SJCRH30 (cell line): Measurements from ENCODE around the gene SDHAF2. TPM values are rescaled to one million over a fixed set of nuclear protein-coding genes. Genes with fewer than 3 reads are reported as not detected.
"Not testable (repeated sequence)": the region's sequence is repeated elsewhere in the genome, so short reads cannot be mapped to it uniquely, and the experiment has no call there.

Experiments used
- DNase-seq, 2 experiments: peaks; one replicate each; pipeline ENCODE4 v3.0.0-alpha.2; 2015 to 2020
- H3K27ac ChIP-seq: fragments of 250-450 bp; sonication (Bioruptor Pico); 2 replicates; pipeline ENCODE4 v1.5.1; 2020; ENCODE audit warnings: mild to moderate bottlenecking, moderate library complexity
- H3K27me3 ChIP-seq: fragments of 250-450 bp; sonication (Bioruptor Pico); 2 replicates; pipeline ENCODE4 v1.5.1; 2020; ENCODE audit warnings: mild to moderate bottlenecking, moderate library complexity
- H3K36me3 ChIP-seq: fragments of 250-450 bp; sonication (Bioruptor Pico); 2 replicates; pipeline ENCODE4 v1.5.1; 2020; ENCODE audit warnings: mild to moderate bottlenecking, moderate library complexity
- H3K4me1 ChIP-seq: fragments of 250-450 bp; sonication (Bioruptor Pico); 2 replicates; pipeline ENCODE4 v1.5.1; 2020; ENCODE audit warnings: mild to moderate bottlenecking, moderate library complexity
- H3K4me3 ChIP-seq: fragments of 250-450 bp; sonication (Bioruptor Pico); 2 replicates; pipeline ENCODE4 v1.5.1; 2020; ENCODE audit warnings: mild to moderate bottlenecking, moderate library complexity
- H3K9me3 ChIP-seq: fragments of 250-450 bp; sonication (Bioruptor Pico); replicated peaks from 2 replicates; pipeline ENCODE4 v1.5.1; 2020; ENCODE audit warnings: mild to moderate bottlenecking, moderate library complexity
- total RNA-seq: library from RNA; depleted of rRNA; stranded (reverse); fragments of >200 nt; shearing (Covaris generic); gene quantifications from 2 replicates; pipeline ENCODE4 v1.2.3, GENCODE V29; 2014; rRNA removed

SDHAF2 gene
- 42.6 and 50.0 TPM in 2 replicates for total RNA-seq

DNA sequence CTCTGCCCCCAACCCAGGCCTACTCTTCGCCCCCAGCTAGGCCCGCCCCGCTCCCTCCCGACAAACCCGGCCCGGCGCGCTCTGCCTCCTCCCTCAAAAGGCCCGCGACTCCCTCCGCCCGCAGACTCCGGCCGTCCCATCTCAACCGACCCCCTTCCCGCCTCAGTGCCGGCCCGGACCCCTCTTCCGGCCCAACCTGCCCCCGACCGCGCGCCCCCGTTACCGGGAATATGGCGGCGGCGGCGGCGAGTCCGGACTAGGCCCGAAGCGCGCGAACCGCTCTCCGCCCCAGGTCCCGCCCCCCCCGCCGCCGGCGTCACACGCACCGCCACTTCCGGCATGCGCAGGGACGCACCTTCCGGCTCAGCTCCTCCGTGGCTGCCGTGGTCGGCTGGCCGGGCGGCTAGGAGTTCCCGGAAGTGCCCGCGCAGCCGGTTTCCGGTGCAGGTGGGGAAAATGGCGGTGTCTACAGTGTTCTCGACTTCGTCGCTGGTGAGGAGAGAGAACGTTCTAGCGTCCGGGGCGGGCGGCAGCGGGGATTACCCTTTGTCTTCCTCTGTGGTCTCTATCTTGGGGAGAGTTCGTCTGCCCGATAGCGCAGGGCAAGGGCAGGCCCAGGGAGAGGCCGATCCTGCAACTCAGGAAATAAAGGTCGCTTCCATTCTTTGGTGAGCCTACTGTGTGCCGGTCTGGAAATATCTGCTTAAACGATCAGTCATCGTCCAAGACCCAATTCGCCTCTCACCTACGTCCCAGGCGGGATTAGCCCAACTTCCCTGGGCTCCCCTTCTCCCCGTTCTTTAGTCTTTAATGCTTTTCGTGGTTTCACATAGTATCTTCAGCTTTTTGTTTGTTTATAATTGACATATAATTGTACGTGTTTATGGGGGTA, at the start of gene SDHAF2, which contains the start of gene CPSF7:
Gene SDHAF2, plus strand, starts transcription at position 434 of the 892 bp plus-strand sequence. Its CDS starts 23 bp downstream, at position 457.
Gene CPSF7, minus strand, starts transcription at position 285 of the 892 bp plus-strand sequence. CDS start 740 bp downstream, outside the sequence.
- DNase-seq: peak; percentile 94 to 96
- H3K27me3 ChIP-seq: no peaks in the 10 kb centered on the region
- H3K36me3 ChIP-seq: peaks cover 38% of the 10 kb centered on the region
- no peaks in the 10 kb centered on the region for H3K4me1 ChIP-seq
- H3K9me3 ChIP-seq: no peaks in the 10 kb centered on the region
- peak within 1 kb of the TSS; percentile 99 for H3K27ac ChIP-seq
- H3K4me3 ChIP-seq: peak within 1 kb of the TSS; percentile 99

- Histone ChIP-seq H3K36me3 (peaks cover 3% of the 10 kb centered on the region; the same call in 1 of the 2 replicates), H3K4me3 (no peak overlapping the region), H3K27me3 (no peaks in the 10 kb centered on the region), H3K27ac (no peak overlapping the region), H3K4me1 (no peaks in the 10 kb centered on the region), H3K9me3 (no peaks in the 10 kb centered on the region)
- no peak for DNase-seq
Observed at GRCh38 chr11:61380884-61381283, 49.0 kb upstream of the SDHAF2 start.

- not testable (repeated sequence) for H3K4me3 ChIP-seq, H3K4me1 ChIP-seq, DNase-seq, H3K9me3 ChIP-seq, H3K27me3 ChIP-seq, H3K27ac ChIP-seq, H3K36me3 ChIP-seq
Observed at GRCh38 chr11:61383859-61384258, 46.1 kb upstream of the SDHAF2 start.

DNA sequence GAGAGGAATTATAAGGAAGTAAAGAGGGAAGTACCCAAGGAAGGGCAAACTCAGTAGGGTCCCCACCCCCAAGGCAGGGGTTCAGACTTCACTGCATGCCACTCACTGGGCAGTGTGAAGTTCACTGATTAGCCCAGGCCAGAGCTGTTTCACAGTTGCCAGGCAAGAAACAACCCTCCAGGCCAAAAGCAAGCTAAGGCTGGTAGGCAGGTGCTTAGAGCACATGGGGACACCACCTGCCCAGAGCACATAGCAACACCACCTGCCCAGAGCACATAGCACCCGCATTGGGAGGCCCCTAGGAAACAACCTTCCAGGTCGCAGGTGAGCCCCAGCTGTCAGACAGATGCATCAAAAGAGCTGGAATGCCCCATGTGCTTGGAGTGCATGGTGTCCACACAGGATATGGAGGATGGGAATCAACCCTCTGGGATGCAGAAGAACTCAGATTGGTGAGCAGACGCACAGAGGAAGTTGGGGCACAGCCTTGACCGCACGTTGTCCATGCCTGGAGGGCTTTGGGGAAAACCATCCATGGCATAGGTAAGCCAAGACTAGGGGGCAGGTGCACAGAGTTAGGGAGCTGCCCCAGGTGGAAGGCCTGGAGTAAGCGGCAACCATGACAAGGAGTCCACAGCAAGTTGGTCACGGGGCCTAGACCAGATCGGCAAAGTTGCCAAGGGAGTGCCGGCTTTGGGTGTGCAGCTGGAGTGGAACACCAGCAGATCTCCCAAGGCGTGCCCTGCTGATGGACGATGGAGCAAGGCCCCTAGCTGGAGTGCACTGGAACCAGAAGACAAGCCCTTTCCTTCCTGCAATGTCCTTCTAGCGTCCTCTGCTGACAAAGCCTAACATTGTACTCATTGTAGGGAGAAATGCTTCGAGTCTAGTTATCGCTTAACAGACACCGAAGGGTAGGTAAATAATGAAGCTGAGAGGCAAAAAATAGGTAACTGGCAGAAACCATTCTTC, 45.4 kb upstream of the SDHAF2 start:
- H3K27me3 ChIP-seq: no peaks in the 10 kb centered on the region
- H3K4me3 ChIP-seq: no peak overlapping the region
- no peaks in the 10 kb centered on the region for H3K4me1 ChIP-seq
- H3K36me3 ChIP-seq: no peaks in the 10 kb centered on the region
- no peak overlapping the region for H3K27ac ChIP-seq
- no peaks in the 10 kb centered on the region for H3K9me3 ChIP-seq
- no peak for DNase-seq

- Histone ChIP-seq H3K27ac (no peak overlapping the region), H3K9me3 (no peaks in the 10 kb centered on the region), H3K36me3 (no peaks in the 10 kb centered on the region), H3K4me3 (no peak overlapping the region), H3K4me1 (no peaks in the 10 kb centered on the region), H3K27me3 (no peaks in the 10 kb centered on the region)
- DNase-seq: no peak
Observed at GRCh38 chr11:61390161-61390560, 39.8 kb upstream of the SDHAF2 start.

GRCh38 chr11:61392981-61393595, 36.8 kb upstream of the SDHAF2 start:
- no peak overlapping the region for H3K27ac ChIP-seq
- DNase-seq: no peak

DNA sequence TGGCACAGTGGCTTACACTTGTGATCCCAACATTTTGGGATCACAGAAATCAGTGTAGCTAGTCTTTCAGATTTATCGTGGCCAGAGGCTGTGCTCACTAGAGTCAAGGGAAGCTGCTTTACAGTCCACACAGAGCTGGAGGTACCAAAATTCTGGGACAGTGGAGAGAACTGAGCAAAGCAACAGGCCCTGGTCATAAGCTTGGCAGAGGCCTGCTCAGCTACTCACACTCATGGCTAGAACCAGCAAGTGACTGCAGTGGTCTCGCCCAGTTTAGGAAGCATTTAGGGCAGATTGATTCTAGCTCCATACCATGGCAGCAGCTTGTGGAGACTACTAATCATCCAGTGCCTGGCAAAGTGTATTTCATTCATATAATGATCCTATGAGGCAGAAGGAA, 28.8 kb upstream of the SDHAF2 start:
- Histone ChIP-seq H3K36me3 (peaks cover 35% of the 10 kb centered on the region), H3K9me3 (no peaks in the 10 kb centered on the region), H3K4me1 (no peaks in the 10 kb centered on the region), H3K27me3 (no peaks in the 10 kb centered on the region), H3K27ac (no peak overlapping the region), H3K4me3 (no peak overlapping the region)
- no peak for DNase-seq

More at GRCh38 chr11:61392981-61393595, 36.8 kb upstream of the SDHAF2 start:
- Histone ChIP-seq H3K9me3 (no peaks in the 10 kb centered on the region), H3K36me3 (no peaks in the 10 kb centered on the region), H3K27me3 (no peaks in the 10 kb centered on the region), H3K4me1 (no peaks in the 10 kb centered on the region), H3K4me3 (peak overlapping the region; percentile 72)

DNA sequence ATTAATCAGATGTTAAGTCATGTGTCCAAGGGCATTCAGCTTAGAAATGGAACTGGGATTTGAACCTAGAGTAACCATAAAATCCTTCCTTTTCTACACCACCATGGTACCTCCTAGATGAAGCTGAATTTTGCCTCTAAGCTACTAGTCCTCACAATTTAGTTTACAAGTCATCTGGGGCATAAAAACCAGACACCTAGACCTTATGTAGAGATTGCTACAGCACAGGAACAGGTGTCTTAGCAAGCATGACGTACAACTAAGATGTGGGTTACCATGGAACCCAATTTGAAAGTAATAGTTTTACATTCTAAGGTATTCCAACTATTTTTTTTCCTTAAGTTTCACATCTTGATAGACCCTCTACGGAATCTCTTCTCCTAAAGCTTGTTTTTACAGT, 28.4 kb upstream of the SDHAF2 start:
- Histone ChIP-seq H3K9me3 (no peaks in the 10 kb centered on the region), H3K27ac (no peak overlapping the region), H3K36me3 (peaks cover 39% of the 10 kb centered on the region), H3K4me3 (no peak overlapping the region), H3K4me1 (no peaks in the 10 kb centered on the region), H3K27me3 (no peaks in the 10 kb centered on the region)
- no peak for DNase-seq

- Histone ChIP-seq H3K4me1 (no peaks in the 10 kb centered on the region), H3K36me3 (peaks cover 58% of the 10 kb centered on the region), H3K4me3 (no peak overlapping the region), H3K27me3 (no peaks in the 10 kb centered on the region), H3K9me3 (no peaks in the 10 kb centered on the region), H3K27ac (no peak overlapping the region)
- no peak for DNase-seq
Observed at GRCh38 chr11:61403658-61404057, 26.3 kb upstream of the SDHAF2 start.

DNA sequence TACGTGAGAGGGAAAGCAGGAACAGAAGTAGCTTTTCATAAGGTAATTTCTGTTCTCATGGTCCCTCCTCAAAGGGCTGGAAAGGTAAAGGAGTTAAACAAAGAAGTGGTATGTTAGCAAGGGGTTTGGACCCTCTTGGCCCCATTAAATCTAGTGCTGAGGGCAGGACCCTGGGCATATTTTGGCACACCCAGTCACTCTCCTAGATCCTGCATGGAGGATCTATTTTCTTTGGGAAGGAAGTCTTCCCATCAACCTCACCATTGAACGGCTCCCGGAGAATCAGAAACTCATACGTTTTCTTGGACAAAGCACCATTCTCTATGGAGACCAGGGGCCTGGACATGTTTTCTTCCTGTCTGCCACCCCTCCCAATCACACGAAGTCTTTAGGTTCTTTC, 25.8 kb upstream of the SDHAF2 start:
- H3K9me3 ChIP-seq: no peaks in the 10 kb centered on the region
- no peaks in the 10 kb centered on the region for H3K4me1 ChIP-seq
- H3K27me3 ChIP-seq: no peaks in the 10 kb centered on the region
- no peak overlapping the region for H3K27ac ChIP-seq
- H3K36me3 ChIP-seq: peaks cover 62% of the 10 kb centered on the region
- no peak for DNase-seq
- no peak overlapping the region for H3K4me3 ChIP-seq

- H3K27ac ChIP-seq: no peak overlapping the region
- no peaks in the 10 kb centered on the region for H3K4me1 ChIP-seq
- DNase-seq: no peak
- H3K4me3 ChIP-seq: no peak overlapping the region
- H3K27me3 ChIP-seq: no peaks in the 10 kb centered on the region
- H3K36me3 ChIP-seq: peaks cover 68% of the 10 kb centered on the region
- no peaks in the 10 kb centered on the region for H3K9me3 ChIP-seq
Observed at GRCh38 chr11:61404641-61405040, 25.3 kb upstream of the SDHAF2 start.

GRCh38 chr11:61406067-61406466, 23.9 kb upstream of the SDHAF2 start:
- H3K9me3 ChIP-seq: no peaks in the 10 kb centered on the region
- H3K4me3 ChIP-seq: no peak overlapping the region
- H3K27me3 ChIP-seq: no peaks in the 10 kb centered on the region
- H3K27ac ChIP-seq: no peak overlapping the region
- H3K36me3 ChIP-seq: peaks cover 82% of the 10 kb centered on the region
- H3K4me1 ChIP-seq: no peaks in the 10 kb centered on the region
- no peak for DNase-seq

- no peak for DNase-seq
- no peaks in the 10 kb centered on the region for H3K4me1 ChIP-seq
- H3K36me3 ChIP-seq: peaks cover 91% of the 10 kb centered on the region
- H3K9me3 ChIP-seq: no peaks in the 10 kb centered on the region
- no peak overlapping the region for H3K4me3 ChIP-seq
- no peaks in the 10 kb centered on the region for H3K27me3 ChIP-seq
- no peak overlapping the region for H3K27ac ChIP-seq
Observed at GRCh38 chr11:61406991-61407728, 22.8 kb upstream of the SDHAF2 start.

GRCh38 chr11:61411589-61411988, 18.3 kb upstream of the SDHAF2 start:
- Histone ChIP-seq H3K27me3 (no peaks in the 10 kb centered on the region), H3K4me1 (no peaks in the 10 kb centered on the region), H3K36me3 (peaks cover 98% of the 10 kb centered on the region), H3K4me3 (no peak overlapping the region), H3K27ac (no peak overlapping the region), H3K9me3 (no peaks in the 10 kb centered on the region)
- DNase-seq: no peak
